ENCODE results near the gene OAF. TPM values are rescaled to one million over a fixed set of nuclear protein-coding genes. Genes with fewer than 3 reads are reported as not detected.
A peak's percentile ranks its signal among the peaks of the same experiment; 100 is the strongest.

The OAF gene
- total RNA-seq, 1 donor from 2014 or later, result 27.9 TPM

GRCh38 chr11:120181376-120181975 is 29.4 kb upstream of the OAF start:
- no peak for ATAC-seq
- intact Hi-C loops (cut with micrococcal nuclease), result no loop called here
- DNase-seq, result no peak

- DNase-seq (no peak), ATAC-seq (no peak)
- intact Hi-C loops (cut with micrococcal nuclease), result no loop called here
These were observed 28.5 kb upstream of the OAF start for GRCh38 chr11:120182372-120182771.

- DNase-seq (peak; percentile 62), ATAC-seq (no peak)
- intact Hi-C loops (cut with micrococcal nuclease), result no loop called here
These were observed 27.9 kb upstream of the OAF start for GRCh38 chr11:120182790-120183491.

- DNase-seq, result no peak
- no peak for ATAC-seq
- intact Hi-C loops (cut with micrococcal nuclease), result no loop called here
These were observed 27.1 kb upstream of the OAF start for GRCh38 chr11:120183701-120184141.

- ATAC-seq (peak; percentile 67), DNase-seq (peak; percentile 76)
- intact Hi-C loops (cut with micrococcal nuclease), result no loop called here
These were observed 26.4 kb upstream of the OAF start for GRCh38 chr11:120184371-120184945.

- DNase-seq (peak; percentile 80), ATAC-seq (peak; percentile 83)
- intact Hi-C loops (cut with micrococcal nuclease), result no loop called here
These were observed 25.7 kb upstream of the OAF start for GRCh38 chr11:120184946-120185705.

GRCh38 chr11:120185706-120186455 is 25.0 kb upstream of the OAF start:
- DNase-seq (no peak), ATAC-seq (peak; percentile 23)
- intact Hi-C loops (cut with micrococcal nuclease), result no loop called here

- intact Hi-C loops (cut with micrococcal nuclease), result no loop called here
- ATAC-seq, result no peak
- no peak for DNase-seq
These were observed 24.4 kb upstream of the OAF start for GRCh38 chr11:120186456-120186773.

GRCh38 chr11:120186774-120187591 is 23.8 kb upstream of the OAF start:
- intact Hi-C loops (cut with micrococcal nuclease), result no loop called here
- no peak for DNase-seq
- ATAC-seq, result peak; percentile 11

- no peak for DNase-seq
- ATAC-seq, result no peak
- intact Hi-C loops (cut with micrococcal nuclease), result no loop called here
These were observed 22.5 kb upstream of the OAF start for GRCh38 chr11:120188371-120188770.

- DNase-seq, result no peak
- no peak for ATAC-seq
- intact Hi-C loops (cut with micrococcal nuclease), result no loop called here
These were observed 21.9 kb upstream of the OAF start for GRCh38 chr11:120188811-120189455.

- no peak for DNase-seq
- intact Hi-C loops (cut with micrococcal nuclease), result no loop called here
- ATAC-seq, result no peak
These were observed 19.8 kb upstream of the OAF start for GRCh38 chr11:120191058-120191457.

GRCh38 chr11:120192831-120193625 is 17.8 kb upstream of the OAF start:
- ATAC-seq (no peak), DNase-seq (no peak)
- intact Hi-C loops (cut with micrococcal nuclease), result no loop called here

- intact Hi-C loops (cut with micrococcal nuclease), result no loop called here
- ATAC-seq (no peak), DNase-seq (no peak)
These were observed 16.7 kb upstream of the OAF start for GRCh38 chr11:120194166-120194565.

GRCh38 chr11:120195601-120196320 is 15.1 kb upstream of the OAF start:
- ATAC-seq (no peak), DNase-seq (no peak)
- intact Hi-C loops (cut with micrococcal nuclease), result no loop called here

- no peak for DNase-seq
- intact Hi-C loops (cut with micrococcal nuclease), result no loop called here
- no peak for ATAC-seq
These were observed 14.0 kb upstream of the OAF start for GRCh38 chr11:120196826-120197225.

Measured in left ventricle myocardium superior (tissue), 1 donor.